GM23338 (cell line): ENCODE data around the gene PTRH1.

Source experiments
- CTCF ChIP-seq, 2 experiments: fragments of 200-600 bp in 1 of 2; sonication (generic) in 1 of 2; conservative IDR thresholded peaks; 2 replicates each; pipeline versions ENCODE4 v1.5.1 to v1.6.1; 2016 to 2017; ENCODE audit warnings: antibody characterized with exemption in 2 of 2, low read depth in 2 of 2, mild to moderate bottlenecking in 2 of 2, moderate library complexity in 1 of 2
- ETS1 ChIP-seq: IDR thresholded peaks from 2 replicates; pipeline ENCODE4 v1.6.1; 2016; ENCODE audit warnings: antibody characterized with exemption
- EZH2 ChIP-seq: fragments of 200-600 bp; sonication (generic); IDR thresholded peaks from one replicate; pipeline ENCODE4 v1.8.0; 2017; ENCODE audit warnings: antibody characterized with exemption, mild to moderate bottlenecking, low read depth; ENCODE audit not compliant: unreplicated experiment
- EZH2phosphoT487 ChIP-seq: fragments of 200-600 bp; sonication (generic); IDR thresholded peaks from one replicate; pipeline ENCODE4 v1.8.1; 2018; ENCODE audit warnings: antibody characterized with exemption; ENCODE audit not compliant: unreplicated experiment
- POLR2AphosphoS5 ChIP-seq: IDR thresholded peaks from 2 replicates; pipeline ENCODE4 v1.6.1; 2016; ENCODE audit warnings: antibody characterized with exemption, low read depth
- REST ChIP-seq: IDR thresholded peaks from one replicate; pipeline ENCODE4 v1.6.1; 2018; ENCODE audit warnings: antibody characterized with exemption; ENCODE audit not compliant: unreplicated experiment
- ZNF114 ChIP-seq: fragments of 250-450 bp; sonication (Bioruptor Pico); IDR thresholded peaks from 2 replicates; pipeline ENCODE4 v1.5.0; 2020; ENCODE audit warnings: mild to moderate bottlenecking, moderate library complexity
- ZNF331 ChIP-seq: fragments of 250-450 bp; sonication (Bioruptor Pico); IDR thresholded peaks from 2 replicates; pipeline ENCODE4 v1.5.0; 2020; ENCODE audit warnings: low read depth, mild to moderate bottlenecking, moderate library complexity
- ZNF462 ChIP-seq: fragments of 250-450 bp; sonication (Bioruptor Pico); IDR thresholded peaks from 2 replicates; pipeline ENCODE4 v1.5.0; 2020; ENCODE audit warnings: mild to moderate bottlenecking, moderate library complexity

GRCh38 chr9:127720865-127721227, 5.4 kb upstream of the PTRH1 start:
- no peak for TF ChIP-seq CTCF (conservative IDR thresholded peaks at IDR 0.05; ENCODE audit: low read depth in 2 of 2)
- TF ChIP-seq REST: no peak
- TF ChIP-seq EZH2: no peak
- TF ChIP-seq EZH2phosphoT487: no peak
- no peak for TF ChIP-seq POLR2AphosphoS5
- TF ChIP-seq ZNF114: no peak
- TF ChIP-seq ZNF462 (CRISPR knock-in tag): no peak
- no peak for TF ChIP-seq ZNF331
- no peak for TF ChIP-seq ETS1
